ENCODE measurements around the gene SAMD4B.
A peak's percentile ranks its signal among the peaks of the same experiment; 100 is the strongest.
"Not testable (repeated sequence)": the region's sequence is repeated elsewhere in the genome, so short reads cannot be mapped to it uniquely, and the experiment has no call there.

Gene SAMD4B

GRCh38 chr19:39339674-39340073, 2.5 kb upstream of the SAMD4B start:
- DNase-seq: no peak

GRCh38 chr19:39340156-39340555, 2.1 kb upstream of the SAMD4B start:
- not testable (repeated sequence) for DNase-seq

- DNase-seq: peak; percentile 19
These were observed 997 bp upstream of the SAMD4B start for GRCh38 chr19:39341129-39341718.

DNA sequence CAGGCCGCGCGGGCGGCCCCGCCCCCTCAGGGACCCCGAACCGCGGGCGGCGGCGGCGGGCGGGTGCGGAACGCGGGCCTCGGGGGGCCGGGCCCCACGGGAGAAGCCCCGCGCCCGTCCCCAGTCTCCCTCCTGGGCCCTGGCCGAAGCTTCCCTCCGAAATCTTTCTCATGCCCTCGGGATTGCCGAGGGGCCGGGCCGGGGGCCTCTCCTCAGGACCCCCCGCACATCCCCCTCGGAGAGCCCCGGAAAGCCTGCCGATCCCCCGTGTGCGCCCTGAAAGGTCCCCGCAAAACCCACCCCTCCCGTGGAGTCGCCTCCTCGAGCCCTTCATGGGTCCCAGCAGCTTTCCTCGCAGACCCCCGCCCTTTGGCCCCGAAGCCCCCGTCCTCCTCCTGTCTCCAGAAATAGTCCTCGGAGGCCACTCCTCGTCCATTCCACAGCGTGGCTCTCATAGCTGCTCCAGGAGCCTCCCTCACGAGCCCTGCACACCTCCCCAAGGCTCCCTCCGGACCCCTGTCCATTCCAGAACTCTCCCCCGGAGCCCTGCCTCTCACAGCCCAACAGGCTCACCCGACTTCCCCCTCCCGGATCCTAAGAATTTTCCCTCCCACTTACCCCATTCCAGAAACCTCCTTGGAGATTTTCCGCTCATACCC, 555 bp downstream of the SAMD4B start:
- DNase-seq: peak; percentile 9

GRCh38 chr19:39345956-39346355, 3.7 kb downstream of the SAMD4B start:
- no peak for DNase-seq

GRCh38 chr19:39347332-39348164, 5.3 kb downstream of the SAMD4B start:
- DNase-seq: no peak

DNA sequence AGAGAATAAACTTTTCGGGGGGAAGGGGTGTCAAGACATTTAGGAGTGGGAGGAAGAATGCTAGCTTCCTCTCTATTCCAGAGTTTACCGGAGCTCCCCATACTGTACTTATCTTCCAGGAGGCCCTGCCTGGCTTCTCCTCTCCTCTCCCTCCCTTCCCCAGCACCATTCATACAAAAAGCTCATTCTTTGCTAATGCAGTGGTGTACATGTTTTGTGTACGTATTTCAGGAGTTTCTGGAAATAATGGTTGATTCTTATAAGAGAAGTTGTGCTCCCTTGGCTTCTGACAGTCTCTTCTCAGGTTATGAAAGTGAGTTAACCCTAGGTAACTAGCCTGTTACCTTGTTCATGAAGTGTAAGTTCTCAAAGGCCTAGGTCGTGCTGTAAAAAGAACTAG, 7.1 kb downstream of the SAMD4B start:
- no peak for DNase-seq

DNA sequence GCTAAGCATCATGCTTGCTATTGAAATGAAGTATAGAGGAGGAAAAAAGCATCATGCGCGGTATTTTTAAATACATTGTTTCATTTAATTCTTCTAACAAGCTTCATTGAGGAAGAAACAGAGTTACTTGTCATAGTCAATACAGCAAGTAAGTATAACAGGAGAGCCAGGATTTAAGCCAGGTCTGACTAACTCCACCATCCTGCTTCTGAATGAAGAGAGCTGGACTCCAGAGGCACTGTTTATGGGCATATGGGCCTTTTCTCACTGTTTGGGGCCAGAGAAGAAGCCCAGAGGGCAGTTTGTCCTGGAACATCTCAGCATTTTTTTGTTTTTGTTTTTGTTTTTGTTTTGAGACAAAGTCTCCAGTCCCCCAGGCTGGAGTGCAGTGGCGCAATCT, 7.9 kb downstream of the SAMD4B start:
- DNase-seq: no peak

DNA sequence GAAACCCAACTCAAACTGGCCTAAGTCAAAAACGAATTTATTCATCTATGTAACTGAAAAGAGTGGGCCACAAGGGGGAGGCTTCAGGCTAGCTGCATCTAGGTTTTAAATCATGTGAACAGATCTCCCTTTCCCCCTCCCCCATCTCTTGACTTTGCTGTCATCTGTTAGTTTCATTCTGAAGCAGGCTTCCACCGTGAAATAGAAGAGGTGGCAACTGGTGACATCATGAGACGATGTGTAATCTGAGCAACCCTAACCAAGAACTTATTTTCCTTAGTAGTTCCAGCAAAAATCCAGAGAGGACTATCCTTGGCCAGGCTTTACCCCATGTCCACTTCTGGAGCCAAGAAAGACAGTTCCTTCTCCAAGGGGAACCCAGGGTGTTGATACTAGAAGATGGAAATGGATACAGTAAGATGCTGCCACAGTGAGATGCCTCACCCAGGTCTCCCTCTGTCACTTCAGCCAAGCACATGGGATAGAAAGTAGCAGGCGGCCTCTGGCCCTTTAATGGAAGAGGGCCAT, 9.4 kb downstream of the SAMD4B start:
- peak; percentile 69 for DNase-seq

DNA sequence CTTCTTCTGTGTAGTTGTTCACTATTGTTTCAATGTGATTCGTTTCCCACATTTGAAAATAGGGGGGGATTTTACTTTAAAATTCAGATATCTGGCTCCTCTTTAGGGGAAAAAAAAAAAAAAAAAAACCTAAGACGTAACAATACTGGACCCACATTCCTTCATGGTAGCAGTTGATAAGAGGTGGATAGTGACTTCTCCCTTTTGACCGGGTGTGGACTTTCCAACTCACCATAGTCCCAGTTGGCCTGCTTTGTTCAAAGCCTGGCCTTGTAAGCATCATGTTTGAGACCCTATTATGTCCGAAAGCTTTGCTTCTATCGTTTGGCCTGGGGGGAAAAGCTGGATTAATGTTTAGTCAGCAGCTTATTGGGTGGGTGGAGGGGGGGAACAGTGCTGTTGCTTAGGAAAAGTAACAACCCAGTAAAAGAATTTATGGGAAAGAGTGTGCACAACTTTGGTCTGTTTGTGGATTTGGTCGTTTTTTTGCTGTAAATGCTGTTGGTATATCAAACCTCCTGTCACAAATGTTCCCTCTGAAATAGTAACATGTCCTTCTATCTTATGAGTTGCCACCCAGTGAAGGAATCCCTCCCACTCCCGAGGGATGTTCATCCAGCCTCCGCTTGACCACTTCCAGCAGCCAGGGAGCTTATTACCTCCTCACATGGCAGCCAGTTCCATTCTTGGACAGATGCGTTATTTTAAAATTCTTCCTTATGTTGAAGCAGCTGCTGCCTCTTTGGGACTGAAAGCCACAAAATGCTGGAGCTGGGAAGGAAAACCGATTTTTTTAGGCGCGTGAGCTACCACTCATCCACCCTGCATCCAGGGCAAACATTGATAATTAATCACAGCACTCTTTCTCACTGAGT, 10.4 kb downstream of the SAMD4B start:
- DNase-seq: no peak

DNA sequence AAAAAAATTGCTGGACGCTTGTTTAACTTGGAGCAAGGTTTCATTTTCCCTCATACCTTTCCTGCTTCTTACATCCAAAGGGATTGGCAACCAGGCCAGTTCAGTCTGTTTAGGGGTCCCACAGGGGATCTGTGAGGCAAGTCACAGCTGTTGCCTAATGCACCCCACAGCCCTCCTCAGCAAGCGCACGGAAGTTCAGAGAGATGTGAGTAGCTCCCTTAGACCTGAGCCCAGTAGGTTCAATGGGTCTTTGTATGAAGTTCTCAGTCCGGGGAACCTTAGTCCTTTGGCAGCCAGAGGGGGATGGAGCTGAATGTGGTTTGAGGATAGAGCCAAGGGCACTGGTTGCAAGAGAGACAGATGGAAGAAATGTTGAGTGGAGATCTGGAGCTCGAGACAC, 13.0 kb downstream of the SAMD4B start:
- DNase-seq: no peak

- DNase-seq: no peak
These were observed 13.9 kb downstream of the SAMD4B start for GRCh38 chr19:39356073-39356472.

DNA sequence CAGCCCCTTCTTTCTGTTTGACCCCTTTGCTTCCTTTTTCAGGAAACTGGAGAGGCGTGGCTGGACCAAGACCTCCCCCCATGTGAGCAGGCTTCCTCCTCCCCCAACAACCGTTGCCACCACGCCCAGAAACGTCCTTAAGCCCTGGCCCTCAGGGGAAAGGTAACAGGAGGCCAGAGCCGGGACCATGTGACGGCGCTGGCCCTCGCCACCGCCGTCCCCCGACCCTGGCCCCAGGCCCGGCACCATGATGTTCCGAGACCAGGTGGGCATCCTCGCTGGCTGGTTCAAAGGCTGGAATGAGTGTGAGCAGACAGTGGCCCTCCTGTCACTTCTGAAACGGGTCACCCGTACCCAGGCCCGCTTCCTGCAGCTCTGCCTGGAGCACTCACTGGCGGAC, 14.4 kb downstream of the SAMD4B start:
- no peak for DNase-seq

GRCh38 chr19:39359026-39359425, 16.8 kb downstream of the SAMD4B start:
- no peak for DNase-seq

DNA sequence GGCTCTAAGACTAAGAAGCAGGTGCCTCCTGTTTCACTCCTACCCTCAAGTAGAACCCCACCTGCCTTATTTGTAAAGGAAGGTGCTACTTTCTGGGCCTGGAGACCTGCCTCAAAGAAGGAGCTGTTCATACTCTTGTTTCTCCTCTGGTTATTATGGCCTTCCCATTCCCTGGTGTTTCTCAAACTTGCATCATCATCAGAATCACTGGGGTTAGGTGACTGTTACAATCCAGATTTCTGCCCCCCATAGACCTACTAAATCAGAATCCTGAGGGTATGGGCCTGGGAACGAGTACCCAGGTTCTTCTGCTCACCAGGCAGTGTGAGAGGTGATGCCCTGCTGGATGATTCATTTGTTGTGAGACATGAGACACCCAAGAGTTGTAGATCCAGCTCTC, 18.4 kb downstream of the SAMD4B start:
- no peak for DNase-seq

GRCh38 chr19:39362682-39363657, 20.7 kb downstream of the SAMD4B start:
- DNase-seq: no peak

DNA sequence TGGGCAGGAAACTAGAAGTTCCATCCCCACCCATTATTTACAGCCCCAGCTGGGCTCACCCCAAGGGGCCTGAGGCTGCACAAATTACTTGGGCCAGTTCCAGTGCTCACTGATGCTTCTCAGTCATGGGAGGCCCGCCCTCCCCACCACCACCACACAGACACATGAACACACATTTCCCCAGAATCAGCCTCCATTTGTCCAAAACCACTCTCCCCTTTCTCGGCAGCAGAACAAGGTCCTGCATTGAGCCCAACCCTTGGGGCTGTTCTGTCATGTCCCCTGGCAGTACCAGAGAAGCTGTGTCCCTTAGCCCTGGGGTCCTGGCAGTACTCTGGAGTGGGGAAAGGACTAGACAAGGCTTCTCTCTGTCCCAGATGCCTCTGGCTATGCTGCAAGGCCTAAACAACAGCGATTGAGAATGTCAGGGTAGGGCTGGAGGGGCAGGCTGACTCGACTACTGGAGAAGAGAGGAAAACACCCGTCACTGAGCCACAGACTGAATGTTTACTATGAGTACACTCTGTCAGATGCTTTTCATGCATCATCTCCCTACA, 21.8 kb downstream of the SAMD4B start:
- DNase-seq: no peak

- no peak for DNase-seq
These were observed 23.3 kb downstream of the SAMD4B start for GRCh38 chr19:39365531-39365930.

GRCh38 chr19:39369200-39369599, 27.0 kb downstream of the SAMD4B start:
- no peak for DNase-seq

- DNase-seq: no peak
These were observed 28.5 kb downstream of the SAMD4B start for GRCh38 chr19:39370735-39371134.

Data from stimulated activated CD4-positive, alpha-beta T cell treated with anti-CD3 and anti-CD28 coated beads, Interleukin-4, amount 100 ng/mL, for 24 hours (primary cell).